ENCODE measurements around the gene SCIMP.
"Not testable (repeated sequence)": the region's sequence is repeated elsewhere in the genome, so short reads cannot be mapped to it uniquely, and the experiment has no call there.

Gene SCIMP

DNA sequence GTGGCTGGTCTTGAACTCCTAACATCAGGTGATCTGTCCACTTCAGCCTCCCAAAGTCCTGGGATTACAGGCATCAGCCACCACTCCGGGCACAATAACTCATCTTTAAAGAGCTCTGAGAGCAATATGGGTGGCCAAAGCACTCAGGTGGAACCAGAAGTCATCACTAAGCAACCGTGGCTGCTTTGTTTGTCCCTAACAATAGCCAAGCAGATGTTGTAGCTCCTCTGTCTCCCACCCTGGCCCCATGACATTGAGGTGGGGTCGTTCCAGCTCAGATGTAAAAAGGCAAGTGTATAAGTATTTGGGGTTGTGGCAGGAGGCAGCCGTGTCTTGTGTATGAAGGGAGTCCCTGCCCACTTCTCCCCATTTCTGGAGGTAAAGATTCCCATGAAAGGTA lies 3.7 kb upstream of the SCIMP start:
- no peak for DNase-seq (ENCODE audit: low read depth)
- H3K4me3 ChIP-seq (ENCODE audit: low read depth, low read length) = no peak overlapping the region
- TF ChIP-seq, protein P1, sequence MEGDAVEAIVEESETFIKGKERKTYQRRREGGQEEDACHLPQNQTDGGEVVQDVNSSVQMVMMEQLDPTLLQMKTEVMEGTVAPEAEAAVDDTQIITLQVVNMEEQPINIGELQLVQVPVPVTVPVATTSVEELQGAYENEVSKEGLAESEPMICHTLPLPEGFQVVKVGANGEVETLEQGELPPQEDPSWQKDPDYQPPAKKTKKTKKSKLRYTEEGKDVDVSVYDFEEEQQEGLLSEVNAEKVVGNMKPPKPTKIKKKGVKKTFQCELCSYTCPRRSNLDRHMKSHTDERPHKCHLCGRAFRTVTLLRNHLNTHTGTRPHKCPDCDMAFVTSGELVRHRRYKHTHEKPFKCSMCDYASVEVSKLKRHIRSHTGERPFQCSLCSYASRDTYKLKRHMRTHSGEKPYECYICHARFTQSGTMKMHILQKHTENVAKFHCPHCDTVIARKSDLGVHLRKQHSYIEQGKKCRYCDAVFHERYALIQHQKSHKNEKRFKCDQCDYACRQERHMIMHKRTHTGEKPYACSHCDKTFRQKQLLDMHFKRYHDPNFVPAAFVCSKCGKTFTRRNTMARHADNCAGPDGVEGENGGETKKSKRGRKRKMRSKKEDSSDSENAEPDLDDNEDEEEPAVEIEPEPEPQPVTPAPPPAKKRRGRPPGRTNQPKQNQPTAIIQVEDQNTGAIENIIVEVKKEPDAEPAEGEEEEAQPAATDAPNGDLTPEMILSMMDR (conservative IDR thresholded peaks at IDR 0.05; ENCODE audit: low read depth, low read length) = no peak

DNA sequence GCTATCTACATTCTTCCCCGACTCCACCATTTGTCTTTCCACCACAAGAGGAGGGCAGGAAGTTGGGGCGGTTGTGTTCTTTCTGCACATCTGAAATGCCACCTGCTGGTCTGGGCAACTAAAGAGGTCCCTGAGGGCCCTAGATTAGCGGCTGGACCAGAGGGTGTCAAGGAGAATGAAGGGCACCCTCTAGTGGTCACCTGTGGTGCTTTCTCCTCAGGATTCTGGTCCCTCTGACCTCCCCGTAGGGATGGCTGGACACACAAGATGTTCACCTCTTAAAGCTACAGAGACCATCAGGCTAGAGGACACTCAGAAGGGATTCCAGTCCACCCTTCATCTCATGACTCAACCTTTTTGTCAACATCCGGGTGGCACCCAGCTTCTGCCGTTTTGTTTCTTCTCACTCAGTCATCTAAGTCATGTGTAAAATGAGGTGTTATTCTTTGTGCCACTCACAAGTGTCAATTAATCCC lies 2.9 kb upstream of the SCIMP start:
- peak; percentile 66 for DNase-seq (ENCODE audit: low read depth)
- TF ChIP-seq, protein P1 (conservative IDR thresholded peaks at IDR 0.05; ENCODE audit: low read depth, low read length) = peak; percentile 74
- H3K4me3 ChIP-seq (ENCODE audit: low read depth, low read length) = no peak overlapping the region

DNA sequence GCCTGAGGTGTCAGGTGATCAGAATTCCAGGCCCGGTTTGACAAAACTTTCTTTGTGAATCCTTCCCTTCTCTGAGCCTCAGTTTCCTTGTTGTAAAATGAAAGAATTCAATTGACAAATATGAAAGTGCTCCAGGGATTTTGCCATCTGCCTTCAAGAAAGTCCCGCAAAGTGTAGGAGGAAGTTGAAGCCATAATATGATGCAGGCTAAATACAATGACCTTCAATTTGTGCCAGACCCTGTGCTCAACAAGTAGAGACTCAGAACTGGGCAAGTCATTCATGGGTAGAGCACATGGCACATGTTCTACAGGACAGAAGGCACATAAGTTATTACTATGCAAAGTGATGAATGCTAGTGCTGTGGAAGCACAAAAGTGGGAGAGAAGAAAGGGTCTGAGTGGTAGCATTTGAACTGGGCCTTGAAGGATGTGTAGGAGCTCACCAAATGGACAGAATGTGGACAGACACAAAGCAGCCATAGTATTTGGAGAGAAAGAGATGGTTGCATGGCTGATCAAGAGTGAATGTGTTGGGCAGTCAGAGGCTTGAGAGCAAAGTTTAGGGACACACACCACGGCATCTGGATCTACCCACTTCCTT lies 2.4 kb upstream of the SCIMP start:
- TF ChIP-seq, protein P1 (conservative IDR thresholded peaks at IDR 0.05; ENCODE audit: low read depth, low read length) = no peak
- no peak for DNase-seq (ENCODE audit: low read depth)
- no peak overlapping the region for H3K4me3 ChIP-seq (ENCODE audit: low read depth, low read length)

DNA sequence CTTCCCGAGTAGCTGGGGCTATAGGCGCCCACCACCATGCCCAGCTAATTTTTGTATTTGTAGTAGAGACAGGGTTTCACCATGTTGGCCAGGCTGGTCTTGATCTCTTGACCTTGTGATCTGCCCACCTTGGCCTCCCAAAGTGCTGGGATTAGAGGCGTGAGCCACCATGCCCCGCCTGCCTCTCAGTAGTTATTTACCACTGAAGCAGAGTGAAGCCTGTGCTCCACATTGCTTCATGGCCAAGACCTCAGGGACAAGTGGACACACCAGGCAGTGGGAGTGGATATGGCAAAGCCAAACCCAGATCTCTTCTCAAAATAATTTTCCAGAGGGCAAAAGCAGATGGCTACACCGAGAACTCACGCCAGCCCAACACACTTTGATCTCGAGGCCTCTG lies 1.2 kb downstream of the SCIMP start:
- DNase-seq (ENCODE audit: low read depth); H3K4me3 ChIP-seq (ENCODE audit: low read depth, low read length): not testable (repeated sequence)

GRCh38 chr17:5226940-5227878 lies 7.5 kb downstream of the SCIMP start:
- no peak overlapping the region for H3K4me3 ChIP-seq (ENCODE audit: low read depth, low read length)
- no peak for DNase-seq (ENCODE audit: low read depth)
- TF ChIP-seq, protein P1 (conservative IDR thresholded peaks at IDR 0.05; ENCODE audit: low read depth, low read length) = no peak

DNA sequence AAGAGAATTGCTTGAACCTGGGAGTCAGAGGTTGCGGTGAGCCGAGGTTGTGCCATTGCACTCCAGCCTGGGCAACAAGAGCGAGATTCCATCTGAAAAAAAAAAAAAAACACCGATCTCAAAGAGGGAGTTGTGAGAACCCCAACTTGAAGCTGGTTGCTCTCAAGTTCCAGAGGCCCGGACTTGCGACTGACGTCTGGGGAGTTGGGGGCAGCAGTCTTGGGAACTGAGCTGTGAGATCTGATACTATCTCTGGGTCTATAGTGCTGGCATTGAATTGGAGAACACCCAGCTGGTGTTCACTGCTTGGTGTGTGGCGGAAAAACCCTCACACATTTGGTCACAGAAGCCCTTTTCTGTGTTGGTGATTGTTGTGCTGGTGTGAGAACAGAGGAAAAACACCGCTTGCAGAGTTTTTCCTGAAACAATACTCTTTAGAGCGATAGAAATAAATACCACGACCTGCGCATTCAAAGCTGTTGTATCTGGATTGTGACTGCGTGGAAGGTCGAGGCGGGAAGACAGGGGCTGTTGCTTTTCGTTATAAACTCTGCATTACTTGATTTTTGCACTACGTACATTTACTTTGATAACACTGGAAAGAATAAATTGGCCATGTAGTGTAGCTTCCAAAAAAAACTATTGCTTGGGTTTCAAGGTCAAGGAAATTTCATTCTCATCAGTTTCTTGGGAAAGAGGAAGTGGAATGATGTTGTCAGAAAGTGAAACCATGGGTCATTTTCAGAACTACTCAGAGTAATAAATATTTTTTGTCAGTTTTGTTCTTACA lies 8.8 kb downstream of the SCIMP start:
- H3K4me3 ChIP-seq (ENCODE audit: low read depth, low read length) = no peak overlapping the region
- DNase-seq (ENCODE audit: low read depth) = no peak
- TF ChIP-seq, protein P1 (conservative IDR thresholded peaks at IDR 0.05; ENCODE audit: low read depth, low read length) = no peak

DNA sequence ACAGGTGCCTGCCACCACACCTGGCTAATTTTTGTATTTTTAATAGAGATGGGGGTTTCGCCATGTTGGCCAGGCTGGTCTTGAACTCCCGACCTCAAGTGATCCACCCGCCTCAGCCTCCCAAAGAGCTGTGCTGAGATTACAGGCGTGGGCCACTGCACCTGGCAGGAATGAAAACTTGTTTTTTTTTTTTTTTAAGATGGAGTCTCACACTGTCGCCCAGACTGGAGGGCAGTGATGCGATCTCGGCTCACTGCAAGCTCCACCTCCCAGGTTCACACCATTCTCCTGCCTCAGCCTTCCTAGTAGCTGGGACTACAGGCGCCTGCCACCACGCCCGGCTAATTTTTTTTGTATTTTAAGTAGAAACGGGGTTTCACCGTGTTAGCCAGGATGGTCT lies 12.7 kb downstream of the SCIMP start:
- not testable (repeated sequence) for H3K4me3 ChIP-seq (ENCODE audit: low read depth, low read length); DNase-seq (ENCODE audit: low read depth)
